GM19238 (cell line): ENCODE measurements around the gene MORC3.
"Not testable (repeated sequence)": the region's sequence is repeated elsewhere in the genome, so short reads cannot be mapped to it uniquely, and the experiment has no call there.

Experiments
- DNase-seq: peaks from one replicate; pipeline ENCODE4 v3.0.0; 2011; ENCODE audit warnings: low spot score; ENCODE audit not compliant: insufficient read length

Gene MORC3

GRCh38 chr21:36323032-36323431 lies 3.0 kb downstream of the MORC3 start:
- DNase-seq: no peak

GRCh38 chr21:36325373-36326010 lies 5.5 kb downstream of the MORC3 start:
- no peak for DNase-seq

- DNase-seq: peak; percentile 29
These were observed 10.9 kb downstream of the MORC3 start for GRCh38 chr21:36330904-36331303.

- no peak for DNase-seq
These were observed 17.1 kb downstream of the MORC3 start for GRCh38 chr21:36337099-36337509.

DNA sequence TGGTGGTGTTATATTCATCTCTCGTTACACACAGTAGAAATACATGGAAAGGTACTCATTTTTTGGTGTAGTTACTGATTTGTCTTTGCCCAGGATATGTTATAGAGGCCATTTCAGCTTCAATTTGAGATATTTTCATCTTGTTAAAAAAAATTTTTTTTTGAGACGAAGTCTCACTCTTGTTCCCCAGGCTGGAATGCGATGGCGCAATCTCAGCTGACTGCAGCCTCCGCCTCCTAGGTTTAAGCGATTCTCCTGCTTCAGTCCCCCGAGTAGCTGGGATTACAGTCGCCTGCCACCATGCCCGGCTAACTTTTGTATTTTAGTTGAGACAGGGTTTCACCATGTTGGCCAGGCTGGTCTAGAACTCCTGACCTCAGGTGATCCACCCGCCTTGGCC lies 19.0 kb downstream of the MORC3 start:
- DNase-seq: no peak

GRCh38 chr21:36342581-36342980 lies 22.6 kb downstream of the MORC3 start:
- DNase-seq: not testable (repeated sequence)

DNA sequence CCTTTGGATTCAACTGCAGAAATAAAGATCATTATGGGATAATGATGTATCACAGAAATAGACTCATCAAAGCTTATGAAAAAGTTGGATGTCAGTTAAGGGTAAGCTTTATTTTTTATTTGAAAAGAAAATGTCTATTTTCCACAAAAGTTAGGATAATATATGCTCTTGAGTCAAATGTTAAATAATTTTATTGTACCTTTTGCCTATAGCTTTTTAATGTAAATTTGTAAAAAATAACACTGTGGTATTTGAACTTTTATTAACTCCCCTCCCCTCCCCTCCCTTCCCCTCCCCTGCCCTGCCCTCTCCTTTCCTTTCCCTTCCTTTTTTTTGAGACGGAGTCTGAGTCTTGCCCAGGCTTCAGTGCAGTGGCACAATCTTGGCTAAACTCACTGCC lies 24.9 kb downstream of the MORC3 start:
- no peak for DNase-seq

GRCh38 chr21:36347278-36347961 lies 27.4 kb downstream of the MORC3 start:
- DNase-seq: no peak

DNA sequence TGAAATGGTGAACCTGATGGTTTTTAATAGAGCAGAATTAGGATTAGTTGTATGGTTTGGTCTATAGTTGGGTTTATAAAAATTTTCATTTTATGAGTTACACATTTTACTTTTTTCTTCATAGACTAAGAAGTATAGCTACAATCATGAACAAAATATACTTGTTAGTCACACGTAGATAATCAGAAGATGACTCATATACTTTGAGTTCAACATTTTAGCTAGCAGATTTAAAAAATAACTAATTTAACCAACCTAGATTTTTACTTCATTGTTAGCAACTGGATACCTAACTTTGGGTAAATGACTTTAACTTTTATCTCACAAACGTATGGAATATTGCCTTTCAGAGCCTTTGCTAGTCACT lies 27.9 kb downstream of the MORC3 start:
- DNase-seq: no peak

GRCh38 chr21:36349315-36349714 lies 29.3 kb downstream of the MORC3 start:
- DNase-seq: no peak

DNA sequence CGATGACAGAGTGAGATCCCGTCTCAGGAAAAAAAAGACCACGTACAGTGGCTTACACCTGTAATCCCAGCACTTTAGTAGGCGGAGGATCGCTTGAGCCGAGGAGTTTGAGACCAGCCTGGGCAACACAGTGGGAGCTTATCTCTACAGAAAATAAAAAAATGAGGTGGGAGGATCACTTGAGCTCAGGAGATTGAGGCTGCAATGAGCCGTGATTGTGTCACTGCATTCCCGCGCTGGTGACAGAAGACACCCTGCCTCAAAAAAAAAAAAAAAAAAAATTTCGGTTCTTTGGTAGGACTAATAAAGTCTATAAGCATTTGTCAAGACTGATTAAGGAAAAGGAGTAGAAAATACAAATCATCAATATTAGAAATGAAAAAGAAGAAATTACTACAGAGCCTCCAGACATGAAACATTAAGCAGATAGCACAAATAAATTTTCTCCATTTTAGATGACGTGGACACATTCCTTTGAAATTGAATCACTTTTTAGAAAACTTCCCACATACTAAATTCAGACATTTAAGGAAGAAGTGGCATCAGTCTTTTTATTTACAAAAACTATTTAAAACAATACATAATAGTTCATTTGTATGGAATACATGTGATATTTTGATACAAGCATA lies 30.4 kb downstream of the MORC3 start:
- no peak for DNase-seq

- no peak for DNase-seq
These were observed 35.1 kb downstream of the MORC3 start for GRCh38 chr21:36354918-36355680.

DNA sequence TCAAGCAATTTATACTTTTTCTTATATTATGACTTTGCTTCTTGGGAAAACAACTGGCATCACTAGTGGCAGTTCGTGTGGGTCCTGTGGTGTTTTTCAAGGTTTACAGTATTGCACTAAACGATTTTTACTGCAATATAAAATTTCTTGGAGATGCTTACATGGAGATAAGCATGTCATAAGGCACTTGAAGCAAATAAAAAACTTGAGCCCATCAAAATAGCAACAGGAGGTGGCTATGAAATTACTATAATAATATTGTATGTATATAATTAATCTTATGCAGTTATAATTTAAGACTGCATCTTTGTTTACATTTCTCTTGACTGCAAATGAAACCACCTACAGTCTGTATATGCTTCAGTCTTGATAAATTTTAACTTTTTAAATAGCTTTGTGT lies 35.9 kb downstream of the MORC3 start:
- DNase-seq: no peak

DNA sequence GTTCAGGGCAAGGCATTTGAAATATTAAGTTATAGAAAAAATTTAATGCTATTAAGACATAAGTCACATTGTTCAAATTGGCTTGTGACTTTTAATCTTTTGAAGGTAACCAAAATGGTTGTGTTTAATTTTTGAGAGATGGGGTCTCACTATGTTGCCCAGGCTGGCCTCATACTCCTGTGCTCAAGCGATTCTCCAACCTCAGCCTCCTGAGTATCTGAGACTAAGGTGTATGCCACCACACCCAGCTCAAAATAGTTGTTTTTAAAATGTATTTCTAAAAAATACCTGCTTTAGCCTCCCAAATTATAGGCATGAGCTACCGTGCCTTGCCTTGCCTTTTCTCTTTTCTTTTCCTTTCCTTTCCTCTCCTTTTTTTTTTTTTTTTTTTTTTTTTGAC lies 39.2 kb downstream of the MORC3 start:
- no peak for DNase-seq

- no peak for DNase-seq
These were observed 49.2 kb downstream of the MORC3 start for GRCh38 chr21:36369064-36369685.

GRCh38 chr21:36375994-36376393 lies 56.0 kb downstream of the MORC3 start:
- no peak for DNase-seq

GRCh38 chr21:36377391-36377842 lies 57.4 kb downstream of the MORC3 start:
- DNase-seq: no peak

- no peak for DNase-seq
These were observed 59.3 kb downstream of the MORC3 start for GRCh38 chr21:36379251-36379650.

- DNase-seq: no peak
These were observed 62.0 kb downstream of the MORC3 start for GRCh38 chr21:36381841-36382589.

GRCh38 chr21:36382722-36383121 lies 62.7 kb downstream of the MORC3 start:
- not testable (repeated sequence) for DNase-seq

- DNase-seq: no peak
These were observed 64.9 kb downstream of the MORC3 start for GRCh38 chr21:36384885-36385232.
